Activated gamma-delta T cell treated with anti-CD3 and anti-CD28 coated beads, Interleukin-2, amount 50 U/mL, for 16 hours (primary cell): ENCODE measurements around the gene AFG1L.
"Not testable (repeated sequence)": the region's sequence is repeated elsewhere in the genome, so short reads cannot be mapped to it uniquely, and the experiment has no call there.

Experiments
- DNase-seq: peaks from one replicate; pipeline ENCODE4 v3.0.0-alpha.2; 2020; ENCODE audit warnings: low read depth

The AFG1L gene

DNA sequence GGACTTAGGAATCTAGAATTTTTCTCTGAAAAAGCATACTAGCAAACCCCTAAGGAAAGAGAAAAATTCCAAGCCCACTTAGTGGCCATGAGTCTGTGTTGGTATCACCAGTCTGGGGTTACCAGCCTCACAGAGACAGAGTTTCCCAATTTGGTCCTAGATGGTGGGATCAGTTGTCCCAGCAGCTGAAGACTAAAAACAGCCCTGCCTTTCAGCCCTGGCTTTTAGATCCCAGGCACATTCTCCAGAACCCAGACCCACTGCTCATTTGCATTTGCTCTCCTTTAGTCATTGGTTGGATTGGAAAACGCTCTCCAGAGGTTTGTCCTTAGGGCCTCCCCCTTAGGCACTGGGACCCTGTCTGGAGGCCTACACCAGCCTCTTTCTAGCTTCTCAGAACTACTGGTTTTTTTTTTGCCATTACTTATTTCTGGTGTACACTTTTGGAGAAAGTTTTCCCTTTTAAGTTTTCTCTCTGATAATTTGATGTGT lies 226.8 kb downstream of the AFG1L start:
- DNase-seq: no peak

DNA sequence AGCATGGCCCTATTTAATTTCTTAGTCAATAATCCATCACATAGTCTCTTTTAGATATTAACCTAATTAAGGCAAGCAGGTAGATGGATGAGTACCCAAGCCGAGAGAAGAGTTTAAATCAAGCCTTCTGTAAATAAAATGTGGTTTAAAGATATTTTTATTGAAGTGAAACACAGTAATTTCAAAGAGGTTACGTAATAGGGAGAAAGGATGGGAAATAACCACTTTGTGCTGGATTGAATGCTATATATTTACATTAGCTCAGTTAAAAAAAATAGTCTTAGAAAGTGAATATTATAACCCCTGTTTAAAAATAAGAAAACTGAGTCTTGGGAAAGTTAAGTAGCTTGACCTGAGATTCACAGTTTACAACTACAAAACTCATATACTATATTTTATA lies 228.8 kb downstream of the AFG1L start:
- no peak for DNase-seq

- no peak for DNase-seq
Observed at GRCh38 chr6:108524528-108525248, 229.8 kb downstream of the AFG1L start.

DNA sequence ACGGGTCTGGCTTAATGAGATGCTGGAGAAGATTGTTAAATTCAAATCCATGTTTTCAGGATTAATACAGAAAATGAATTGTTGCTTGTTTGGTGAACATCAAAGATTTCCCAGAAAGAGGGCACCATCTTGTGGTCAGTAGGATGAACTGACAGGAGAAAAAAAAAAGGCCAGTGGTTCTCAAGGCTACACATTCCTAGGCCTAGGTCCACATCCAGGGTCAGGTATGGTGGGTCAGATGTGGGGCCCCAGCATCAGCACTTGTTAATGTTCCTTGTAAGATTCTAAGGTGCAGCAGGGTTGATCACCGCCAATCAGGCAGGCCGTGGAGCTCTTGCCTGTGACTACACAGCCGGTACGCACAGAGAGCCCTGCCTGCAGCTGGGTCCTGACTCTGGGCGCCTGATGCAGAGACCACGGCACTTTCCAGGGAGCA lies 231.9 kb downstream of the AFG1L start:
- no peak for DNase-seq

GRCh38 chr6:108528878-108529277 lies 234.0 kb downstream of the AFG1L start:
- DNase-seq: no peak

GRCh38 chr6:108531332-108531731 lies 236.5 kb downstream of the AFG1L start:
- DNase-seq: no peak

GRCh38 chr6:108535114-108535742 lies 240.4 kb downstream of the AFG1L start:
- no peak for DNase-seq

DNA sequence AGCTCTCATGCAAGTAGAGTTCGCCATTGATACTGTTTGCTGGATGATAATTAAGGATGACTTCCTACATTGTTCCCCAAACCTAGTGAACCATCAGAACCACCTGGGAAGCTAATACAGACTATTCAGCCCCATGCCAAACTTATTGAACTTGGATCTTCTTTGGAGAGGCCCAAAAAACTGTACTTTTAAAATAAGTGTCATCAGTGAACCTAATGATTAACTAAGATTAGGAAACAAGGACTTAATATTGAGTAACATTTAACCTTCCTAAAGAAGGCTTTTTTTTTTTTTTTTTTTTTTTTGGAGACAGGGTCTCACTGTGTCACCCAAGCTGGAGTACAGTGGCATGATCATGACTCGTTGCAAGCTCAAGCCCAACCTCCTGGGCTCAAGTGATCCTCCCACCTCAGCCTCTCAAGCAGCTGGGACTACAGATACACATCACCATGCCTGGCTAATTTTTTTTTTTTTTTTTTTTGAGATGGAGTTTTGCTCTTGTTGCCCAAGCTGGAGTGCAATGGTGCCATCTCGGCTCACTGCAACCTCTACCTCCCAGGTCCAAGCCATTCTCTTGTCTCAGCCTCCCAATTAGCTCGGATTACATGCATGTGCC lies 241.2 kb downstream of the AFG1L start:
- DNase-seq: not testable (repeated sequence)

DNA sequence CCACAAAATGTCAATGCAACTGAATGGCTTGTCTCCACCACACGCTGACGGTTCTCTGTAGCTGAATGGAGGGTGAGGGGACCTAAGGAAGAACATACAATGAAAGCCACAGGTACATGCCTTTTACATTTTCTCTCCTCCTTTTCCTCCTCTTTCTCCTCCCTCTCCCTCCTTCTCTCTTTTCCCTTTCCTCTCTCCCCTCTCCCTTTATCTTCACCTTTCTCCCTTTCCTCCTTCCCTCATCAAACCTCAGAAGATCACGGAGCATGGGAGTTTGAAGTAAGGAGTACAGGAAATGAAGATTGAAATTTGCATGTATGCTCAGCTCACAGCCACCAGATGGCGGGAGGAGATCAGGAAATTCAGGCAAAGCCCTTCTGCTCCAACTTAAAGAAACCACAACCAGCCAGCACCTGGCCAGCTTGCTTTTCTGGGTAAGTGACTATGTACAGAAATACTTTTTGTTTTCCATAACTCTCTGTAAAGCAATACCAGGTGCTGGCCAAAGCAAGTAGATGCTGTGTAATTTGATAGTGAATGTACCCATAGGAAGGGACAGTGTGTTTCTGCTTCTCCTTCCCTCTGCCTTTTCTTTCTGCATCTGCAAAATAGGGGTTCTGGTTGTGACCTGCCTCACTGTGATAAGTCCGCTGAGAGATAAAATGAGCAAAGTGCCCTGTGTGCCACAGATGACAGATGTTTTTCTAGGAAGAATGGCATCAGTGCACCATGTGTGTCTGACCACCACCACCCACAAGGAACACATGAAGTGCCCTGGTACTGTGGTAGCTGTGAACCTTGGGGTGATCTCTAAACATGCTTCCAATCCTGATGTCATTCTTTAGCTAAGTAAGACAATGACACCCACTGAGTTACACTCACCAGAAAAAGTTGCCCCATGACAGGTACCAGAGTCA lies 247.2 kb downstream of the AFG1L start:
- peak; percentile 41 for DNase-seq

GRCh38 chr6:108543175-108543940 lies 248.5 kb downstream of the AFG1L start:
- no peak for DNase-seq

GRCh38 chr6:108544606-108545005 lies 249.8 kb downstream of the AFG1L start:
- no peak for DNase-seq

DNA sequence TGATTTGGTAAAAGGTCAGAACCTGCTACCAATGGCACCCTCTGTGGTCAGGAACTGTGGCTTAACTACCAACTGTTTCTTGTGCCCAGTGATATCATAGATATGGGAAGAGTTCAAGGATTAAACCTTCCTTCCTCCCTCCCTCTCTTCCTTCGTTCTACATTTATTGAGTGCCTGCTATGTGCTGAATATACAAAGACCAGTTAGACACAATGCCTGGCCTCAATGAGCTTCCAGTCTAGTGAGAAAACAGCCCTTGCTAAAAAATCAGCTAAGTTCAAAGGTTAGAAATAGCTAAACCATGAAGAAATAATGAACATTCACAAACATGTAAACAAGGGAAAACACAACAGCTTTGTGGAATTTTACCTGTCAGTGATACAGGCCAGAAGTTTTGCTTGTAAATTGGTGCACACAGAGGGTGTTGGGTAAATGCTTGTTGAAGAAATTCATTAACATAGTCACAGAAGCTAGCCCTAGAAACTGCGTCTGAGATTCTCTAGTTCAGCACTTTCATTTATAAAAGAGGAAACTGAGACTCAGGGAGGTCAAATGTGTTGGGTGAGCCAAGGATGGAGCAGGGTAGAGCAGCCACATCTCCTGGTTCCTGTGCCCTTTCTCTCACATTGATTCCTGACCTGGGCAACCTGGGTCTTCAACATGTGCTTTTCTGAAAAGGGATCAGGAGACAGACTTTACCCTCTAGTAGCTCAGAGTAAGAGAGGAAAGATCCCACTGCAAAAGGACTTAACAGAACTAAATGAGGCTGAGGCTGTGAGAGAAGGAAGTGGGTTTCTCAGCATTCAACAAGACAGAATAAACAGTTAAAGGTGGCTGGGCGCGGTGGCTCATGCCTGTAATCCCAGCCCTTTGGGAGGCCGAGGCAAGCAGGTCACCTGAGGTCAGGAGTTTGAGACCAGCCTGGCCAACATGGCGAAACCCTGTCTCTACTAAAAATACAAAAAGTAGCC lies 251.5 kb downstream of the AFG1L start:
- no peak for DNase-seq

DNA sequence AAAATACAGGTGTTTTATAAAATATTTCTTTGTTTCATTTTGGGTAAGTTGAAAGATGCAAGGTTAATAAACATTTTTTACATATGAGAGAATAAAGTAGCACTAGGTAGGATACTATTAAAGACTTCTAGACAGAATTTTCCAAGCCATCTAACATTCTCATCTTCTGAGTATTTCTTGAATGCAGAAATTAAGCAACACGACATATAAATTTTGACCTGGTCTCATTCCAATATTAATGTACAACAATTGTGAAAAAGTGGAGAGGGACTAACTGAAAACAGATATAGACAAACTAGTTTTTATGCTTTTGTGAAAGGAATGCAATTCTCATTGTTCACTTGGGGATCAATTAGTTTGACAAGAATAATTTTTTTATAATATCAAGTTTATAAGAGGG lies 254.4 kb downstream of the AFG1L start:
- no peak for DNase-seq

GRCh38 chr6:108549741-108550140 lies 254.9 kb downstream of the AFG1L start:
- DNase-seq: no peak

- DNase-seq: no peak
Observed at GRCh38 chr6:108550256-108550655, 255.4 kb downstream of the AFG1L start.

DNA sequence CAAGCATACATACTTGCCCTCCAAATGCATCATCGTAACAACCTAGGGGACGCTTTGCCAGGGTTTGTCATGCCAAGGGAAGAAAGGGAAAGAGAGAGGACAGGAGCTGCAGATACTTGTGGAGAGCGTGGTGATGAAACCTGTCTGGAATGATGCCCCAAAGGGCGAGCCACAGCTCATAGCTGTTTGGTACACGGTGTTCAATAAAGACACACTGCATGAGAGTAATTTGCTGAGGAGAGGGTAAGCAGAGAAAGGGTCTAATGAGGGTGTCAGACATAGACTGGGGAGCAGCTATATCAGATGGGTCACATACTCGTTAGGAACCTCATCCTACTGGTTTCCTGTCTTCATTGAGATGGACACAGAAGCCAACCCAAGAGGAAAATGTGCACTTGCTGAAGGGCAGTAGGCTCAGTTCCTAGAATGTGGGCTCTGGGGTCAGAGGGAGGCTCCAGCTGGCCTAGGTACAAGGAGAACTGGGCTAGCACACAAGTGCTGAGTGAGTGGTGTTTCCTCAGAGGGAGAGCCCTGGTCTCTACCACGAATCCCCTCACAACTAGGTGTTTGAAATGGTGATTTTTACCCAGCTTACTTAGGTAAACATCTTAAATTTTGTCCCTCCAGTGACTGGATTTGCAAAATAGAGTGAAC lies 260.7 kb downstream of the AFG1L start:
- DNase-seq: no peak

GRCh38 chr6:108556250-108556649 lies 261.4 kb downstream of the AFG1L start:
- DNase-seq: no peak

- no peak for DNase-seq
Observed at GRCh38 chr6:108556866-108557493, 262.1 kb downstream of the AFG1L start.
